Stimulated activated naive CD8-positive, alpha-beta T cell treated with anti-CD3 and anti-CD28 coated beads, Interleukin-15, amount 100 ng/mL, for 72 hours (primary cell): ENCODE results near the gene CAMSAP1.

ENCODE experiments used
- ATAC-seq: fragments of 150-1000 bp; cut with Tn5 transposase; 2 replicates; pipeline ENCODE4 v1.10.0; 2021; ENCODE audit warnings: mild to moderate bottlenecking, moderate library complexity
- DNase-seq, 2 donors: peaks; one replicate each; pipeline ENCODE4 v3.0.0; 2021 to 2022
- H3K27ac Mint-ChIP-seq, 2 donors: one replicate each; pipeline ENCODE4 v1.8.0; 2022; ENCODE audit warnings: mild to moderate bottlenecking in 2 of 2, mixed read lengths in 2 of 2, moderate library complexity in 2 of 2
- H3K27me3 Mint-ChIP-seq: one replicate; pipeline ENCODE4 v1.8.0; 2022; ENCODE audit warnings: mixed read lengths
- H3K4me1 Mint-ChIP-seq: one replicate; pipeline ENCODE4 v1.8.0; 2022; ENCODE audit warnings: mild to moderate bottlenecking, mixed read lengths
- H3K4me3 Mint-ChIP-seq, 2 donors: one replicate each; pipeline ENCODE4 v1.8.0; 2022; ENCODE audit warnings: mild to moderate bottlenecking in 2 of 2, mixed read lengths in 2 of 2, moderate library complexity in 1 of 2
- H3K9me3 Mint-ChIP-seq, 2 donors: one replicate each; pipeline ENCODE4 v1.8.0; 2022; ENCODE audit warnings: mixed read lengths in 2 of 2

CAMSAP1 gene

GRCh38 chr9:135828656-135829055, 78.7 kb downstream of the CAMSAP1 start:
- H3K27ac Mint-ChIP-seq: no peak overlapping the region
- H3K4me3 Mint-ChIP-seq: no peak overlapping the region
- H3K9me3 Mint-ChIP-seq: peaks cover 4 to 15% of the 10 kb centered on the region in 2 donors
- no peak for DNase-seq
- H3K4me1 Mint-ChIP-seq: peaks cover 12% of the 10 kb centered on the region
- no peak for ATAC-seq
- H3K27me3 Mint-ChIP-seq: no peaks in the 10 kb centered on the region

- no peak for DNase-seq
- H3K9me3 Mint-ChIP-seq: peaks cover 4 to 15% of the 10 kb centered on the region in 2 donors
- H3K27me3 Mint-ChIP-seq: no peaks in the 10 kb centered on the region
- no peak overlapping the region for H3K27ac Mint-ChIP-seq
- peaks cover 12% of the 10 kb centered on the region for H3K4me1 Mint-ChIP-seq
- no peak for ATAC-seq
- H3K4me3 Mint-ChIP-seq: no peak overlapping the region
These were observed 79.3 kb downstream of the CAMSAP1 start for GRCh38 chr9:135827866-135828580.

DNA sequence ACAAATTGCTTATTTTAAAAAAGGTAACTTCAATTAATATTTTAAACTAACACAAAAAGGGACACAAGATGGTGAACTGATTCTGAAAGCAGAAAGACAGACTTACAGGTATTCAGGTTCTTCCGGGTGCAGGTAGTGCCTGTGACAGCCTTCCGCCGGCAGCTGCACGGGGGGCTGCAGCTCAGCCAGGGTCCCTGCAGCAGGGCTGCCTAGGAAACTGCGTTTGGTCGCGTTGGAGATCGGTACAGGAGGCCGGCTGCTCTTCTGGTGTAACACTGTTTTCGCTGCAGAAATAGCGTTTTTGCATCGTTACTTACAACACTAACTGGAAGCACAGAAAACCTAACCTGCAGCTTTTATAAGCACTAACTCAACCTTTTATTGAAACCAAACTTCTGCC, 80.0 kb downstream of the CAMSAP1 start:
- peaks cover 12% of the 10 kb centered on the region for H3K4me1 Mint-ChIP-seq
- H3K4me3 Mint-ChIP-seq: no peak overlapping the region
- peaks cover 4 to 15% of the 10 kb centered on the region in 2 donors for H3K9me3 Mint-ChIP-seq
- H3K27me3 Mint-ChIP-seq: no peaks in the 10 kb centered on the region
- DNase-seq: no peak
- no peak for ATAC-seq
- H3K27ac Mint-ChIP-seq: peak overlapping the region in 1 of 2 donors; percentile 81

GRCh38 chr9:135826188-135826545, 81.2 kb downstream of the CAMSAP1 start:
- H3K4me3 Mint-ChIP-seq: no peak overlapping the region
- peak overlapping the region in 1 of 2 donors; percentile 57 for H3K27ac Mint-ChIP-seq
- H3K4me1 Mint-ChIP-seq: peaks cover 12% of the 10 kb centered on the region
- H3K9me3 Mint-ChIP-seq: peaks cover 4 to 15% of the 10 kb centered on the region in 2 donors
- H3K27me3 Mint-ChIP-seq: no peaks in the 10 kb centered on the region
- ATAC-seq: no peak
- no peak for DNase-seq

- no peak overlapping the region for H3K27ac Mint-ChIP-seq
- DNase-seq (no peak), ATAC-seq (no peak)
- H3K9me3 Mint-ChIP-seq: peaks cover 4 to 15% of the 10 kb centered on the region in 2 donors
- no peak overlapping the region for H3K4me3 Mint-ChIP-seq
- H3K27me3 Mint-ChIP-seq: no peaks in the 10 kb centered on the region
- H3K4me1 Mint-ChIP-seq: peaks cover 12% of the 10 kb centered on the region
These were observed 81.7 kb downstream of the CAMSAP1 start for GRCh38 chr9:135825435-135826187.

- H3K27ac Mint-ChIP-seq: no peak overlapping the region
- no peak for DNase-seq
- no peaks in the 10 kb centered on the region for H3K27me3 Mint-ChIP-seq
- H3K9me3 Mint-ChIP-seq: peaks cover 0 to 3% of the 10 kb centered on the region in 2 donors
- no peak overlapping the region for H3K4me3 Mint-ChIP-seq
- H3K4me1 Mint-ChIP-seq: peaks cover 12% of the 10 kb centered on the region
- ATAC-seq: no peak
These were observed 84.3 kb downstream of the CAMSAP1 start for GRCh38 chr9:135823036-135823435.

DNA sequence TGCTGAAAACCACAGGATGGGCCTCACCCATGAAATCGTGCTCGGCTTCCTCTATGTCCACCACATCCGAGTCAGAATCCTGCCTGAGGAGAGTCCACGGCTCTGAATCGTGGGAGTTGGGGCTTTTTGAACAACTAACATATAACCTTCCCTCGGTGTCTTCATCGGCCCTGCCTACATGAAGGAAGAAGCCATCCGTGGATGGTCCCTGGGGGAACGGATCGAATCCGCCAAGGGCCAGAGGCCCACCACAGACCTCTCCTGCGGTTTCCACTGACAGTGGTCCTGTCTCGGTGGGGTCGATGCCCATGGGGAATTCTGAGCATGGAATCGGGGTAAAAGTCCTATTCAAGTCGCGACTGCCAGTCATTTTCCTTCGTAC, 85.0 kb downstream of the CAMSAP1 start:
- DNase-seq (no peak), ATAC-seq (no peak)
- H3K27ac Mint-ChIP-seq: peak overlapping the region in 1 of 2 donors; percentile 39
- H3K4me3 Mint-ChIP-seq: no peak overlapping the region
- no peaks in the 10 kb centered on the region for H3K27me3 Mint-ChIP-seq
- H3K9me3 Mint-ChIP-seq: no peaks in the 10 kb centered on the region
- peaks cover 12% of the 10 kb centered on the region for H3K4me1 Mint-ChIP-seq

- Mint-ChIP-seq H3K4me3 (no peak overlapping the region), H3K27me3 (no peaks in the 10 kb centered on the region), H3K9me3 (no peaks in the 10 kb centered on the region), H3K4me1 (peaks cover 12% of the 10 kb centered on the region), H3K27ac (no peak overlapping the region)
- ATAC-seq (no peak), DNase-seq (no peak)
These were observed 85.5 kb downstream of the CAMSAP1 start for GRCh38 chr9:135821733-135822373.

GRCh38 chr9:135821116-135821515, 86.2 kb downstream of the CAMSAP1 start:
- peaks cover 20% of the 10 kb centered on the region for H3K4me1 Mint-ChIP-seq
- no peak overlapping the region for H3K4me3 Mint-ChIP-seq
- H3K27me3 Mint-ChIP-seq: no peaks in the 10 kb centered on the region
- H3K9me3 Mint-ChIP-seq: no peaks in the 10 kb centered on the region
- no peak for DNase-seq
- H3K27ac Mint-ChIP-seq: peak overlapping the region in 1 of 2 donors; percentile 19
- no peak for ATAC-seq

- Mint-ChIP-seq H3K4me1 (peaks cover 22% of the 10 kb centered on the region), H3K27ac (peak overlapping the region in 1 of 2 donors; percentile 48), H3K27me3 (no peaks in the 10 kb centered on the region), H3K4me3 (no peak overlapping the region), H3K9me3 (no peaks in the 10 kb centered on the region)
- DNase-seq (no peak), ATAC-seq (no peak)
These were observed 86.7 kb downstream of the CAMSAP1 start for GRCh38 chr9:135820661-135821060.

- no peak overlapping the region for H3K4me3 Mint-ChIP-seq
- peaks cover 17% of the 10 kb centered on the region for H3K4me1 Mint-ChIP-seq
- no peaks in the 10 kb centered on the region for H3K9me3 Mint-ChIP-seq
- no peak for DNase-seq
- H3K27me3 Mint-ChIP-seq: no peaks in the 10 kb centered on the region
- ATAC-seq: no peak
- no peak overlapping the region for H3K27ac Mint-ChIP-seq
These were observed 87.4 kb downstream of the CAMSAP1 start for GRCh38 chr9:135819905-135820304.

DNA sequence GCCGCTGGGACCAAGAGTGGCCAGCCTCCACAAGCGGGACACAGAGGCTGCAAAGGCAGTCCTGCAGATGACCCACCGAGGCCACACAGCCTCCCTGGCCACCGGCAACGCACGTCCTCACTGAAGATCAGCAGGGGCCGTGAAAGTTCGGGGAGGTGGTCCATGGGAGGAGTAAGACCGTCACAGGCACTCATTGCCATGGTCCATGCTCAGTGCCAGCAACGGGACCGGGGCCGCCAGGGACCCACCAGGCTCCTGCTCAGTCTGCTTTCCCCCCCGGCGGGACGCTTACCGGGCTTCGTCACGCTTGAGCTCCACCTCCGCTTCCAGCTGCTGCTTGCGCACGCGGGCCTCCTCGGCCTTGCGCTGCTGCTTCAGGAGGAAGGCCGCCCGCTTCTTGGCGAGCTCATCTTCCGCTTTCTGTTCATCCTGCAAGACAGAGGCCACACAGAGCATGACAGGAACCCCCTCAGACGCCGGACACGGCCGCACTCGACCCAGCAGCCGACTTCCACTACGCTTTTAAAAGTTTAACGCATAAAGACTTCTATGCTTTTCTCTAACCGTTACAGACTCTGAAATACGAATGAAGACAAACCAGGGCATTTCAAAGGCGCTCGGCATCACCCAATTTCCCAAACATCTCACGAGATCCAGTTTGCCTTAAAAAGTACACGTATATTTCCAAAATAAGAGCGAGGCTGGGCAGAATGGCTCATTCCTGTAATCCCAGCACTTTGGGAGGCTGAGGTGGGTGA, 88.4 kb downstream of the CAMSAP1 start:
- Mint-ChIP-seq H3K27me3 (no peaks in the 10 kb centered on the region), H3K4me1 (peaks cover 15% of the 10 kb centered on the region), H3K27ac (no peak overlapping the region), H3K4me3 (no peak overlapping the region), H3K9me3 (no peaks in the 10 kb centered on the region)
- DNase-seq (no peak), ATAC-seq (no peak)

GRCh38 chr9:135817951-135818717, 89.2 kb downstream of the CAMSAP1 start:
- H3K4me3 Mint-ChIP-seq: no peak overlapping the region

DNA sequence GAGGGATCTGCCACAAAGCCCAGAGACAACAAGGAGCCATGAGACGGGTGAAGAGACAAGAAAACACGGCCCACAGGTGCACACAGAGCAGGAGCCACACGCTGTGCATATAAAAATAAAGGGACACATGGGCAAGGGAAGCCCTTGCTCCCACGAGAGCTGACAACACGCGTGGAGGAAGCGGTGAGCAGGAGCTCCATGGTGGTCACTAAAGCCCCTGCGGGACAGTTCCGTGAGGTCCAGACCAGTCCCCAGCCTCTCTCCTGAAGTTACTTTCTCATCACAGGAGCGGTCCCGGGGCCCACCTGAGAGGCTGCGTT, 90.7 kb downstream of the CAMSAP1 start:
- Mint-ChIP-seq H3K27me3 (no peaks in the 10 kb centered on the region), H3K4me3 (no peak overlapping the region), H3K9me3 (no peaks in the 10 kb centered on the region), H3K4me1 (peaks cover 15% of the 10 kb centered on the region), H3K27ac (peak overlapping the region in 1 of 2 donors; percentile 4)
- DNase-seq (no peak), ATAC-seq (no peak)

More at GRCh38 chr9:135817951-135818717, 89.2 kb downstream of the CAMSAP1 start:
- H3K27ac Mint-ChIP-seq: no peak overlapping the region
- H3K4me1 Mint-ChIP-seq: peaks cover 15% of the 10 kb centered on the region
- no peak for ATAC-seq
- no peak for DNase-seq
- no peaks in the 10 kb centered on the region for H3K9me3 Mint-ChIP-seq
- no peaks in the 10 kb centered on the region for H3K27me3 Mint-ChIP-seq
